Measurements from ENCODE around the gene H2BW2. TPM values are rescaled to one million over a fixed set of nuclear protein-coding genes. Genes with fewer than 3 reads are reported as not detected.

Gene H2BW2
- total RNA-seq, 1 experiment from 2014 or later, result not detected

DNA sequence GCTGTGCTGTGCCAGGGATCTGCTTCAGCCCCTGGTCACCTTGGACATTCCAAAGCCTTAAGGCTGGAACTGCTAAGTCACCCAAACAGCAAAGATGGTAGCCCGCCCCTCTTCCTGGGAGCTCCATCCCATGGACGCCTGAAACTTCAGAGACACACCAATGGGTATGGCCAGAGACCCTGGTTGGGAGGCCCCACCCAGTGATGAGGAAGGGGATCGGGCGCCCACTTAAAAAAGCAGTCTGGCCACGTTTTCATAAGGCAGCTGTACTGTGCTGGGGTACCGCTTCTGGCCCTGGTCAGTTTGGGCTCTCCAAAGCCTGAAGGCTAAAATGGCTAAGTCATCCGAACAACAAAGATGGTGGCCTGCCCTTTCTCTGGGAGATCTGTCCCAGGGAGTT is 45.7 kb downstream of the H2BW2 start:
- Histone ChIP-seq H3K9me3 (ENCODE audit: control insufficient read depth, insufficient read depth, low read depth, low read length) (no peaks in the 10 kb centered on the region), H3K4me3 (ENCODE audit: low read depth in 2 of 2, low read length in 2 of 2) (no peak overlapping the region), H3K36me3 (ENCODE audit: control insufficient read depth, insufficient read depth, low read length) (no peaks in the 10 kb centered on the region), H3K4me1 (ENCODE audit: control insufficient read depth, insufficient read depth, low read length) (no peaks in the 10 kb centered on the region), H3K27me3 (ENCODE audit: control insufficient read depth, insufficient read depth, low read length) (peaks cover 3% of the 10 kb centered on the region), H3K27ac (ENCODE audit: low read length) (no peak overlapping the region)
- TF ChIP-seq TCF7L2 (IDR thresholded peaks at IDR 0.05; ENCODE audit: low read depth, low read length), result no peak
- TF ChIP-seq POLR2AphosphoS5 (IDR thresholded peaks at IDR 0.05; ENCODE audit: low read depth, low read length), result no peak
- TF ChIP-seq, protein P1, sequence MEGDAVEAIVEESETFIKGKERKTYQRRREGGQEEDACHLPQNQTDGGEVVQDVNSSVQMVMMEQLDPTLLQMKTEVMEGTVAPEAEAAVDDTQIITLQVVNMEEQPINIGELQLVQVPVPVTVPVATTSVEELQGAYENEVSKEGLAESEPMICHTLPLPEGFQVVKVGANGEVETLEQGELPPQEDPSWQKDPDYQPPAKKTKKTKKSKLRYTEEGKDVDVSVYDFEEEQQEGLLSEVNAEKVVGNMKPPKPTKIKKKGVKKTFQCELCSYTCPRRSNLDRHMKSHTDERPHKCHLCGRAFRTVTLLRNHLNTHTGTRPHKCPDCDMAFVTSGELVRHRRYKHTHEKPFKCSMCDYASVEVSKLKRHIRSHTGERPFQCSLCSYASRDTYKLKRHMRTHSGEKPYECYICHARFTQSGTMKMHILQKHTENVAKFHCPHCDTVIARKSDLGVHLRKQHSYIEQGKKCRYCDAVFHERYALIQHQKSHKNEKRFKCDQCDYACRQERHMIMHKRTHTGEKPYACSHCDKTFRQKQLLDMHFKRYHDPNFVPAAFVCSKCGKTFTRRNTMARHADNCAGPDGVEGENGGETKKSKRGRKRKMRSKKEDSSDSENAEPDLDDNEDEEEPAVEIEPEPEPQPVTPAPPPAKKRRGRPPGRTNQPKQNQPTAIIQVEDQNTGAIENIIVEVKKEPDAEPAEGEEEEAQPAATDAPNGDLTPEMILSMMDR (IDR thresholded peaks at IDR 0.05), result no peak
- no peak for TF ChIP-seq SIN3A (IDR thresholded peaks at IDR 0.05; ENCODE audit: borderline replicate concordance, insufficient read depth, low read depth, low read length)
- no peak for TF ChIP-seq REST (IDR thresholded peaks at IDR 0.05; ENCODE audit: insufficient read depth in 1 of 2, low read depth in 2 of 2, low read length in 1 of 2)
- in situ Hi-C loops (cut with HindIII; ENCODE audit: low pct_unique_long_range_greater_than_20kb, low sequenced_read_pairs), result no loop called here
- no peak for DNase-seq (ENCODE audit: low read depth, low spot score)
- intact Hi-C loops (cut with micrococcal nuclease; ENCODE audit: unreplicated experiment), result no loop called here
- ChIA-PET POLR2A (no interaction called here), CTCF (no interaction called here)
- BruUV-seq (replicated peaks), result no TSS peak
- no peak for ATAC-seq

GRCh38 chrX:104085919-104086318 is 46.2 kb downstream of the H2BW2 start:
- H3K27me3 ChIP-seq (ENCODE audit: control insufficient read depth, insufficient read depth, low read length), result peaks cover 4% of the 10 kb centered on the region
- H3K36me3 ChIP-seq (ENCODE audit: control insufficient read depth, insufficient read depth, low read length), result no peaks in the 10 kb centered on the region
- no peaks in the 10 kb centered on the region for H3K9me3 ChIP-seq (ENCODE audit: control insufficient read depth, insufficient read depth, low read depth, low read length)

More at GRCh38 chrX:104085919-104086318, 46.2 kb downstream of the H2BW2 start:
- intact Hi-C loops (cut with micrococcal nuclease; ENCODE audit: unreplicated experiment) (no loop called here), in situ Hi-C loops (cut with HindIII; ENCODE audit: low pct_unique_long_range_greater_than_20kb, low sequenced_read_pairs) (no loop called here)
- BruUV-seq (replicated peaks), result no TSS peak
- ChIA-PET POLR2A (no interaction called here), CTCF (no interaction called here)
- Histone ChIP-seq H3K27ac (ENCODE audit: low read length) (no peak overlapping the region), H3K4me1 (ENCODE audit: control insufficient read depth, insufficient read depth, low read length) (no peaks in the 10 kb centered on the region), H3K4me3 (ENCODE audit: low read depth in 2 of 2, low read length in 2 of 2) (no peak overlapping the region)
- TF ChIP-seq POLR2AphosphoS5 (IDR thresholded peaks at IDR 0.05; ENCODE audit: low read depth, low read length) (no peak), TCF7L2 (IDR thresholded peaks at IDR 0.05; ENCODE audit: low read depth, low read length) (no peak), REST (IDR thresholded peaks at IDR 0.05; ENCODE audit: insufficient read depth in 1 of 2, low read depth in 2 of 2, low read length in 1 of 2) (no peak), SIN3A (IDR thresholded peaks at IDR 0.05; ENCODE audit: borderline replicate concordance, insufficient read depth, low read depth, low read length) (no peak)
- TF ChIP-seq, protein P1 (IDR thresholded peaks at IDR 0.05), result no peak
- ATAC-seq (no peak), DNase-seq (ENCODE audit: low read depth, low spot score) (no peak)

Other genes with a start within 250 kb of the H2BW2 start
- 0.62 TPM for gene RAB9B, start 207.7 kb upstream of the H2BW2 start, total RNA-seq (2021; ENCODE audit: unreplicated experiment)
- 10.4 TPM for gene TMSB15B, start 77.3 kb upstream of the H2BW2 start, total RNA-seq (2021; ENCODE audit: unreplicated experiment)
- not detected for gene H2BW1, start 26.2 kb upstream of the H2BW2 start, total RNA-seq (2021; ENCODE audit: unreplicated experiment)
- 2.1 TPM for gene TMSB15C, start 36.3 kb downstream of the H2BW2 start, total RNA-seq (2021; ENCODE audit: unreplicated experiment)
- gene ZCCHC18, start 72.6 kb downstream of the H2BW2 start, total RNA-seq (2021; ENCODE audit: unreplicated experiment), result 0.62 TPM
- 9.8 TPM for gene SLC25A53, start 117.1 kb downstream of the H2BW2 start, total RNA-seq (2021; ENCODE audit: unreplicated experiment)
- 56.8 TPM for gene FAM199X, start 126.5 kb downstream of the H2BW2 start, total RNA-seq (2021; ENCODE audit: unreplicated experiment)
- 2.8 TPM for gene ESX1, start 215.0 kb downstream of the H2BW2 start, total RNA-seq (2021; ENCODE audit: unreplicated experiment)

All from Panc1 (cell line).